Kidney tubule cell (primary cell): ENCODE measurements around the gene DEF6.
"Not testable (repeated sequence)": the region's sequence is repeated elsewhere in the genome, so short reads cannot be mapped to it uniquely, and the experiment has no call there.

ENCODE experiments used
- DNase-seq: peaks from one replicate; pipeline ENCODE4 v3.0.0-alpha.2; 2018; ENCODE audit warnings: low spot score

DEF6 gene

DNA sequence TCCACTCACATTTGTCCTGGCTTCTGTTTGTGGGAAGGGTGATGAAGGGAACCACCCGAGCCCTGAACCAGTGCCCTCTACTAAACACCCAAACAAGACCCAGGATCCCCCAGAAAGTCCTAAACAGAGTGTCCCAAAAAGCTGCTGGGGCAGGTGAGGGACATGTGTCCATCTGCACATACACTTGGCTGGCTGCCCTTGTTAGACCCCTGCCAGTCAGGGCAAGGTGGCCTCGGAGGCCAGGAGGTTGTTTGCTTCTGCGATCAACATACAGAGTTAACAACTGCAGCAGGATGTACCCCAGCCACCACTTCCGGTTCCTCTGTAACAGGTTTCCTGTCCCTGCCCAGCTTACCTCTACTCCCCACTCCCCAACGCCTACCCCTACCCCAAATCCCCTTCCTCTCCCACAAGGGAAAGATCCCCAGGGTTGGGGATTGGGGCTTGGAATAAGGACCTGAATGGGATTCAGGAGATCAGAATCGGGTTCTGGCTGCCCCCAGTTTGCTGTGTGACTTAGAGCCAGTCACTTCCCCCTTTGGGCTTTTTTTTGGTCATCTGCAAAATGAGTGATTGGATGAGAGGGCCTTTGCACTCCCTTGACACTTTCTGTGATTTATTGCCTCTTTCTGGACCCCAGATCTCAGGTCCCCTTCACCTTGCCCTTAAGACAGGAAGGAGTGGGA is 13.9 kb downstream of the DEF6 start:
- DNase-seq: no peak

DNA sequence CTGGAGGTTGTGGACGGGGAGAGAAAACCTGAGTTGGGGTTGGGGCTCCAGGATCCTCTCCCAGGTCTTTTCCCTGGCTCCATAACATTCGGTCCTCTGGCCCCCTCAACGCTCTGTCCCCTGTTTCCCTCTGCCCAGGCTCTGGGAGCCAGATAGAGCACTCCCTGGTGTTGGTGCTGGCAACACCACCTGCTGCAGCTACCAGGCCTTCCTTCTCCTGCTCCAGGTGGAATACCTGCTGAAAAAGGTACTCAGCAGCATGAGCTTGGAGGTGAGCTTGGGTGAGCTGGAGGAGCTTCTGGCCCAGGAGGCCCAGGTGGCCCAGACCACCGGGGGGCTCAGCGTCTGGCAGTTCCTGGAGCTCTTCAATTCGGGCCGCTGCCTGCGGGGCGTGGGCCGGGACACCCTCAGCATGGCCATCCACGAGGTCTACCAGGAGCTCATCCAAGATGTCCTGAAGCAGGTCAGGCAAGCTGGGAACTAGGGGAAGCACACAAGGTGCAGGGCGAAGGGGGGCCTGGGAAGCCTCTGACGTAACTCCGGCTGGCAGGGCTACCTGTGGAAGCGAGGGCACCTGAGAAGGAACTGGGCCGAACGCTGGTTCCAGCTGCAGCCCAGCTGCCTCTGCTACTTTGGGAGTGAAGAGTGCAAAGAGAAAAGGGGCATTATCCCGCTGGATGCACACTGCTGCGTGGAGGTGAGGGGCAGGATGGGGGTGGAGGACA is 14.6 kb downstream of the DEF6 start:
- no peak for DNase-seq

DNA sequence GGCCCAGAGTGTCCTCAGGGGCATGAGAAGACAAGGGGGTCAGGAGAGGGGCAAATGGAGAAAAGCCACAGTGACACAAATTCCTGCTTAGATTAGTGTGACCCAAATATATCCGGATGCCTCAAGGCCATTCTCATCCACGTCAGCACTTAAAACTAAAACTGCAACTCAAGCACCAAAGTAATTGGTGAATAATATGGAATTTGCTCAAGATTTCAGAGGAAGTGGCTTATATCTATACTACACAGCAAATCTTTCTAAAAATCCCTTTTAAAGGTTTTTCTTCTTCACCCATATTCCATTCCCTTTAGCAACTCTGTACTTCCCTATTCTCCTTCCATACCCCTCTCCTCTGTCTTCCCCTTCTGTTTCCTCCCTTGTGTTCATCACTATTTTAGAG is 15.2 kb downstream of the DEF6 start:
- no peak for DNase-seq

DNA sequence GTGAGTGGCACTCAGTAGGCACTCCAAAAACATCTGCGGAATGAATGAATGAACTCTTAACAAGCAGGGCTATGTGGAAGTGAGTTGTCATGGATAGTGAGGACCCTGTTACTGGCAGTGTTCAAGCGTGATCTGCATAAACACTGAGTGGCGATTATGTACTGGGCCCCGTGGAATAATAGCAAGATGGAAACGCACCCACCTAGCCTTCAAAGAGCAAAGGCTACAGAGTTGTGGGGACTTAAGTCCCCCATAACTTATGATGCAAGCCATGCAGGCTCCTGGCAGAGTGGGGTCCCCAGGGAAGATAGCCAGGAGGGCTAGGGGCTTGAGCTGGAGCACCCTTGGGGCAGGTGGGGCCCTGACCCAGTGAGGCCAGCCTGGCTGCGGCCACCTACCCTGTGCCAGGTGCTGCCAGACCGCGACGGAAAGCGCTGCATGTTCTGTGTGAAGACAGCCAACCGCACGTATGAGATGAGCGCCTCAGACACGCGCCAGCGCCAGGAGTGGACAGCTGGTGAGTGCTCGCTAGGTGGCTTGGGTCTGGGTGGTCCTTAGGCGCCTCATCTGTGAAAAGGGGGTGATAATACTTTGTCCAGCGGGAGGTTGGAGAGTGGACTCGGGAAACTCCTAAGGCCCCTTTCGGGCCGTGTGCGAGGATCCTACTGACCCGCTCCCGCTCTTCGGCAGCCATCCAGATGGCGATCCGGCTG is 20.0 kb downstream of the DEF6 start:
- peak; percentile 20 for DNase-seq

DNA sequence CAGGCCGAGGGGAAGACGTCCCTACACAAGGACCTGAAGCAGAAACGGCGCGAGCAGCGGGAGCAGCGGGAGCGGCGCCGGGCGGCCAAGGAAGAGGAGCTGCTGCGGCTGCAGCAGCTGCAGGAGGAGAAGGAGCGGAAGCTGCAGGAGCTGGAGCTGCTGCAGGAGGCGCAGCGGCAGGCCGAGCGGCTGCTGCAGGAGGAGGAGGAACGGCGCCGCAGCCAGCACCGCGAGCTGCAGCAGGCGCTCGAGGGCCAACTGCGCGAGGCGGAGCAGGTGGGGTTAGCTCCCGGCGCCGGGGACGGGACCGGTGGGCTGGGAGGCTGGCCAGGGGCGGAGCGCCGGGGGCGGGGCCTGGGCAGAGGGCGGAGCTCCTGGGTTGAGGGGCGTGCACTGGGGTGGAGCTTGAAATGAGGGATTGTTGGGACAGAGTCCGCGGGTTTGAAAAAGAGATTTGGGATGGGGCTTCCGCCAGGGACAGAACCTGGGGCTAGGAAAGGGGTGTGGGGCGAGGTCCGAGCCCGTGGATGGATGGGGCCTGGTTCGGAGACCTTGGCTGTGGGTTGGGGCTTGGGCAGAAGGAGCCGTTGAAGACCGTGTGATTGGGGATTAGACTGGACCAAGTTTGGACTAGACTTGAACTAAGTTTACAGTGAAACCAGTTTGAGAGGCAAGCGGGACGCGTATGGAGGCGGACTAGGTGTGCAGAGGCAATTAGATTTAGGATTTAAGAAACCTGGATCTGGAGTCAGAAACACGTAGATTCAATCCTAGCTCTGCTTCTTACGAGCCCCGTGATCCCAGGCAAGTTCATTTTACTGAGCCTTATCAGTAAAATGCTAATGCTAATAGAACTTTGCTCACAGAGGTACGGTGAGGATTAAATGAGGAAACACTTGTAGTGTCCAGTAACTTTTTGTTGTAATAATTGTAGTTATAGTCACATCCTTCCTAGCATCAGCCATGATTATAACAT is 20.9 kb downstream of the DEF6 start:
- DNase-seq: peak; percentile 83

DNA sequence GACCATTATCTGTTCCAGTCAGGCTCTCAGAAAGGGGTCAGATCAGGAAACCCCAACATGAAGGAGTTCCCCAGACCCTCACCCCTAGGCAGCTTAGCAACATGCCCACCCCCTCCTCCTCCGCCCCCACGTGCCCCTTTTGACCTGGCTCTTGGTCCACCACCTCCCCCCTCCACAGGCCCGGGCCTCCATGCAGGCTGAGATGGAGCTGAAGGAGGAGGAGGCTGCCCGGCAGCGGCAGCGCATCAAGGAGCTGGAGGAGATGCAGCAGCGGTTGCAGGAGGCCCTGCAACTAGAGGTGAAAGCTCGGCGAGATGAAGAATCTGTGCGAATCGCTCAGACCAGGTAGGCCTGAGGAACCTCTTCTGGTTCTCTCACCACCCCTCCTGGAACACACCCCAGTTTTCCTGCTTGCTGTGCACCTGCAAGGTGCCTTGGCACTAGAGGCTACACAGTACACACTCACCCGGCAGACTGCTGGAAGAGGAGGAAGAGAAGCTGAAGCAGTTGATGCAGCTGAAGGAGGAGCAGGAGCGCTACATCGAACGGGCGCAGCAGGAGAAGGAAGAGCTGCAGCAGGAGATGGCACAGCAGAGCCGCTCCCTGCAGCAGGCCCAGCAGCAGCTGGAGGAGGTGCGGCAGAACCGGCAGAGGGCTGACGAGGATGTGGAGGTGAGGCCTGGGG is 21.9 kb downstream of the DEF6 start:
- no peak for DNase-seq

DNA sequence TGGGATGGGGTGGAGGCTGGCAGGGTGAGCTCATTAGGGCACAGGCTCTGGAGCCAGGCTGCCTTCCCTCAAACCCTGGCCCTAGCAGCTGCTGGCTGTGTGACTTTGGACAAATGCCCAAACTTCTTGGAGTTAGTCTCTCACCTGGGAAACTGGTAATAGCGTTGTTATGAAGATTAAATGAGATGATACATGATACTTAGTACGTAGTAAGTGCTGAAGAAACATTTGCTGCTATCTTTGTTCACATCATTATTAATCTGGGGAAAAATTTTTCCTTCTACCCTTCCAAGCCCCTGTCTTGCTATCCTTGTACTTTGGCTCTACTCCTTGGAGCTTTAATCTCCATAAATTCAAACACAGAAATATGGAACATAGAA is 22.4 kb downstream of the DEF6 start:
- DNase-seq: no peak

DNA sequence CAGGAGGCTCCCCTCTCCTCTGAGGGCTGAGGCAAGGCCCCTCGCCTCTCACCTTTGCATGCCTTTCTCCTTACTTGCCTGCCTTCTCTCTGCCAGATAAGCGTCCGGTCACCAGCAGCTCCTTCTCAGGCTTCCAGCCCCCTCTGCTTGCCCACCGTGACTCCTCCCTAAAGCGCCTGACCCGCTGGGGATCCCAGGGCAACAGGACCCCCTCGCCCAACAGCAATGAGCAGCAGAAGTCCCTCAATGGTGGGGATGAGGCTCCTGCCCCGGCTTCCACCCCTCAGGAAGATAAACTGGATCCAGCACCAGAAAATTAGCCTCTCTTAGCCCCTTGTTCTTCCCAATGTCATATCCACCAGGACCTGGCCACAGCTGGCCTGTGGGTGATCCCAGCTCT is 23.5 kb downstream of the DEF6 start:
- no peak for DNase-seq

DNA sequence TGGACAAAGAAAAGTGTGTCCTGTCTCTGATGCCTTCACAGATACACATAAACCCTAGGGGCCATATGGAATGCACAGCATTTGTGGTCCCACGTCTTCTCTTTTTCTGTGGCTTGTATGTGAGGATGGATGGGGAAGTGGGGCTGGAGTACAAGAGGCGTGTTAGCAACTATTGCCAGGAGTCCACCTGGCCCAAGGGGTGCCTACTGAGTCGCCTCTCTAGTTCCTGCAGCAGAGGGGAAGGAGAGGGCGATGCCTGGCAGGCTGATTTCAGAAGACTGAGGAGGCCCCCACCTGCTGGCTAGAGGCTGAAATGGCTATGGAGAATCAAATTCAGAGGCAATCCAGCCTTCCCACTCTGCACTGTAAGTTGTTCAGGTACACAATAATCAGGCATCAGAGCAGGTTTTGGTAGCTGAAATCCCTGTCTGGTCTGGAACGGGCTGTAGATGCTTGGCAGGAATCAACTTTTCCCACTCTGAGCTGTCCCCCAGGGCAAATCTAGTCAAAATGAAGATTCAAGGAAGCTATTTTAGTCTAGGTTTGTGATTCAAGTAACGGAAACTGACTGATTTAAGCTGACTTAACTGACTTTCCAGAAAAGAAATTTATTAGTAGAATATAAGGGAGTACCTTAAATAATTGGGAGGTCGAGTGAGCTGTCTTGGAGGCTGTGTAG is 29.9 kb downstream of the DEF6 start:
- peak; percentile 55 for DNase-seq

DNA sequence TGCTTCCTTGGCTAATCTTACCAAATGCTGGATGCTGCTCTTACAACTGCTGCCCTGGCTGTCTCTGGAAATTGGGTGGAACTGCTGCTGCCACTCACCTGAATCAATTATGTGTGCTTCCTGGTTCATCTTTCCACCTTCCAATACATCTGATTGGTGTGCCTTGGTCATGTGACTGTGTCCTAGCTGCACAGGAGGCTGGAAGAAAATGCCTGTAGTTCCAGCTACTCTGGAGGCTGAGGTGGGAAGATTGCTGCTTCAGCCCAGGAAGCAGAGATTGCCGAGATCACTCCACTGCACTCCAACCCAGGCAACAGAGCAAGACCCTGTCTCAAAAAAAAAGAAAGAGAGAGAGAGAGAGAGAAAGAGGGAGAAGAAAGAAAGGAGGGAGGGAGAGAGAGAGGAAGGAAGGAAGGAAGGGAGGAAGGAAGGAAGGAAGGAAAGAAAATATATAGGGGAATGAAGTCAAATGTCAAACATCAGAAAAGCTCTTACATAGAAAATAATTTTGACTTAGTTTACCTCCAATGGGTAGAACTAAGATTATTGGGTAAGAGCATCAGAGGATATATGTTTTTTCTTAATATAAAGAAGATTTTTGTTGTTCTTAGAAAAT is 30.6 kb downstream of the DEF6 start:
- peak; percentile 38 for DNase-seq

DNA sequence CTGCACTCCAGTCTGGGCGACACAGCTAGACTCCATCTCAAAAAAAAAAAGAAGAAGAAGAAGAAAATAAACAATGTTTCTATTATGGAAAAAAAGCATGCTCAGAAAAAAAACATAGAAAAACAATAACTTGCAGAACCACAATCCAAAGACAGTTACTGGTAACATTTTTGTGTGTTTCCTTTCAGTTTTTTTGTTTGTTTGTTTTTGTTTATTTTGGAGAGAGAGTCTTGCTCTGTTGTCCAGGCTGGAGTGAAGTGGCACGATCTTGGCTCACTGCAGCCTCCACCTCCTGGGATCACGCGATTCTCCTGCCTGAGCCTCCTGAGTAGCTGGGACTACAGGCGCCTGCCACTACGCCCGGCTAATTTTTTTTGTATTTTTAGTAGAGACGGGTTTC is 31.3 kb downstream of the DEF6 start:
- DNase-seq: not testable (repeated sequence)

DNA sequence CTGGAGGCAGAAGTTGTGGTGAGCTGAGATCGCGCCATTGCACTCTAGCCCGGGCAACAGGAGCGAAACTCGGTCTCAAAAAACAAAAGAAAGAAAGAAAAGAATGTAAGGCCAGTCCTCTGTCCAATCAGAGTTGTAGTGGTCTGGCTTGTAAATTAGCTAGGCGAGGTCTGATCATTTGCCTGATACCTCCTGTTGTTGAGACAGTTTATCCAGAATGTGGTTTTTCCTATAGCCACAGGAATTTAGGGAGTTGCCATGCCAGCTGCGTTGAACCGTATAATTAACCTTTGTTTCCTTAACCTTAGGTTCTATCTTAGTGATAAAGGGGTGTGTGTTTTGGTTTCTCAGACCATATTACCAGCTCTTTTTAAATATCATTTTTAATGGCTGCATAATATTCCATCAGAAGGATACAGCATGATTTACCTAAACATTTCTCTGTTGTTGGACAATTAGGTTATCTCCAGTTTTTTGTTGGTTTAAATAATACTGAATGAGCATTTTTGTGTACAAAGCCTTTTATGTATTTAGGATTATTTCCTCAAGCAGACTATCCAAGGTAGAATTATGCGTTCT is 33.0 kb downstream of the DEF6 start:
- no peak for DNase-seq

DNA sequence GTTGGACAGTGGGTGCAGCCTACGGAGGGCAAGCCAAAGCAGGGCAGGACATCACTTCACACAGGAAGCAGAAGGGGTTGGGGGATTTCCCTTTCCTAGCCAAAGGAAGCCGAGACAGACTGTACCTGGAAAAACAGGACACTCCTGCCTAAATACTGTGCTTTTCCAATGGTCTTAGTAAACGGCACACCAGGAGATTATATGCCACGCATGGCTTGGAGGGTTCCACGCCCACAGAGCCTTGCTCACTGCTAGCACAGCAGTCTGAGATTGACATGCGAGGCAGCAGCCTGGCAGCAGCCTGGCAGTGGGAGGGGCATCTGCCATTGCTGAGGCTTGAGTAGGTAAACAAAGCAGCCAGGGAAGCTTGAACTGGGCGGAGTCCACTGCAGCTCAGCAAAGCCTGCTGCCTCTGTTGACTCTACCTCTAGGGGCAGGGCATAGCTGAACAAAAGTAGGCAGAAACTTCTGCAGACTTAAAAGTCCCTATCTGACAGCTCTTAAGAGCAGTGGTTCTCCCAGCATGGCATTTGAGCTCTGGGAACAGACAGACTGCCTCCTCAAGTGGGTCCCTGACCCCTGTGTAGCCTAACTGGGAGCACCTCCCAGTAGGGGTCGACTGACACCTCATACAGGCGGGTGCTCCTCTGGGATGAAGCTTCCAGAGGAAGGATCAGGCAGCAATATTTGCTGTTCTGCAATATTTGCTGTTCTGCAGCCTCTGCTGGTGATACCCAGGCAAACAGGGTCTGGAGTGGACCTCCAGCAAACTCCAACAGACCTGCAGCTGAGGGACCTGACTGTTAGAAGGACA is 34.7 kb downstream of the DEF6 start:
- DNase-seq: peak; percentile 80

DNA sequence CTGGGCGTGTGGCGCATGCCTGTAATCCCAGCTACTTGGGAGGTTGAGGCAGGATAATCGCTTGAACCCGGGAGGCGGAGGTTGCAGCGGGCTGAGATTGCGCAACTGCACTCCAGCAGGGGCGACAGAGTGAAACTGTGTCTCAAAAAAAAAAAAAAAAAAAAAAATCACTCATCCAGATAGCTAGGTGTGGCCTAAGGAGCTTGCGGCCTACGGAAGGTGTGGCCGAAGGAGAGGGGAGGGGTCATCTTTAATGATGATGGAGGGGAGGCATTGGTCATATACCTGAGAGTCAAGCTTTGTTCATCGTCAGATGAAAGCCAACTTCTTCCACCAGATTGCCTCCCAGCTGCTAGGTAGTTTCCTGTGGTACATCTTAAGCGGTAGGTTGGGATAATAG is 43.9 kb downstream of the DEF6 start:
- peak; percentile 57 for DNase-seq

DNA sequence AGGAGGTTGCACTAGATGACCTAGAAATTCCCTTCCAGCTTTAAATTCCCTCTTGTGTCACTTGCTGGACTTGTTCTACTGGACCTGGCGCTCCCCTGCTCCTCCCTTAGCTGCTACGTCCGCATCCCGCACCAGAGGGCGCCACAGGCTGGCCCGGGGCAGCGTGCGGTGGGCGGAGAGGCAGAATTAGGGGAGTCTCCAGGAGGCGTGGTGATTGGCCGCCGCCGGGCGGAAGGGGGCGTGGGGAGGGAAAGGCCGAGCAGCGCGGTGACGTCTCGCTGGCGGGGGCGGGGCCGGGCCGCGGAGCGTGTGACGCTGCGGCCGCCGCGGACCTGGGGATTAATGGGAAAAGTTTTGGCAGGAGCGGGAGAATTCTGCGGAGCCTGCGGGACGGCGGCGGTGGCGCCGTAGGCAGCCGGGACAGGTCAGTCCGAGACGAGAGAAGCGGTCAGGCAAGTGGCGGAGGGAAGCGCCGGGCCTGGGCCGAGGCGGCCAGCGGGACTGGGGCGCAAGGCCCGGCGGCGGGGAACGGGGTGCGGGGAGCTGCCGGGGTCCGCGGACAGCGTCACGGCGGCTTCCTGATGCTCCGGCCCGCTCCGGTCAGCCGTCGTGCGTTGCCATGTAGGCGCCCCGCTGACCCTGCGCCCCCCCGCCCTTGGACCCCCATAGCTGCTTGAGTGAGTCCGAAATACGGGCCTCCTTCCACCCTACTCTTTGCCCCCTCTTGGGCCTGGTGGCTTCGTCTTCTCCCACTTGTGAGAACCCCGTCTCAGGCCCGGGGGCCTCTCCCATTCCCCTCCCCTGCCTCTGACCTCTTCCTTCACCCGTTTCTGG is 44.9 kb downstream of the DEF6 start, which contains the start of gene PPARD:
TSS of gene PPARD (plus strand) at position 301 of the 834 bp plus-strand sequence. CDS start 68,530 bp downstream, outside the sequence.
- DNase-seq: peak; percentile 96

DNA sequence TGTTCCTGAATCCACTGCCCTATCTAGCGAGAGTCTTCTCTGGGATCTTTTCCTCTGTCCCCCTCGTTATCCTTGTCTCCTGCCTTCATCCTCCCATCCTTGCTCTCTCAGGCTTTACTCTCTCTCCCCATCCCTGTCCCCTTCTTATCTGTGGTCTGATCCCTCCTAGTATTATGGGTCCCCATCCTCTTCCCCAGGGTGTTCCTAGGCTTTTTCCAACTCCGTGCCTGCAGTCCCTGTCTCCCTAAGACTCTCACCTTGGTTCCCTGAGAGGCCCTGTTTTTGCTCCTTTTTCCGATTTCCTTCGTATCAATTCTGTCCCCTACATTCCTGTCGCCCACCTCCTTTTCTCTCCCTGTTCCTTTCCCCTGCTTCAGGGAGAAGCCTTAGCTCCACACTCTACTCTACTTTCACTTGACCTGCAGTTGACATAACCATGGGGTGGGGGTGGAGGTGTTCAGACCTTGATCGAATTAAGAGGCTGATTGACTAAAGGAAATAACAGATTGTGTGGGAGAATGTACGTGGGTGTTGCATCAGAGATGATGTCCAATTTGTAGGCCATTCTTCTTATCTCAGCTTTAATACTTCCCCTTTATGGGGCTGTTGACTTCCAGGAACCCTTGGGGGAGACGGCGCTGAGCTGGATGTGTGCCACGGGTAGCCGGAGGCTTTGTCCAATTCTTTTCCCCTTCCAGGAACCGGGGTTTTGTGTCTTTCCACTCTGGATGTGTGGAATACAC is 45.6 kb downstream of the DEF6 start:
- no peak for DNase-seq

DNA sequence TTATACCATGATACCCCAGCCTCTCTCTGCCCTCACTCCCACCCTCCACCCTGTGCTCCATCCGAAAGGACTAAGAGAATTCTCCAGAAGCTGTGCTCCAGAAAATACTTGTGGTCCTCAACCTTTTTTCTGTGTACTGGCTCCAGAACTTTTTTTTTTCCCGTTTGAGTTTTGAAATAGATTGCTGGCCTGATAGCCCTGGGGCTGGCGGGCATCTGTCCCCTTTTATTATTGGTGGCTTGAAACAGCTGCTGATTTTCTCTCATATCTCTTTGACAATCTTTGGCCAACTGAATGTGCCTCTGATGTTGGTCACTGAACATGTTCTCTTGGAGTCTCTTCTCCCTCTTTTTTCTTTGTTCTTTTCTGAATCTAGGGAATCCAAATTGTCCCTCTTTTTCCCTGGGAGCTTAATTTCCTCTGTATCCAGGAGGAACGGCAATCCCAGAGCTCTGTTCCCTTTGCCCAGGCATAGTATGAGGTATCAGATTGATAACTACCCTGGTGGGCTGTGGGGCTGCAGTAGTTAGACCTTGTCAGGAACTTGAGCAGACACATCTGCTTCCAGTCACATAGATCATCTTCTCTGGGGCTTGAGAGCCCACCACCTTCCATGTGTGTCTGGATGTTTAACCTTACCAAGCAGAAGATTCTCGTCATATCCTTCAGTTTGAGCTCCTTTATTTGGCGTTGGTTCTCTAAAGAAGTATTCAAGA is 46.4 kb downstream of the DEF6 start:
- no peak for DNase-seq
